ENCODE measurements around the gene CPT2.
"Not testable (repeated sequence)": the region's sequence is repeated elsewhere in the genome, so short reads cannot be mapped to it uniquely, and the experiment has no call there.

CPT2 gene

DNA sequence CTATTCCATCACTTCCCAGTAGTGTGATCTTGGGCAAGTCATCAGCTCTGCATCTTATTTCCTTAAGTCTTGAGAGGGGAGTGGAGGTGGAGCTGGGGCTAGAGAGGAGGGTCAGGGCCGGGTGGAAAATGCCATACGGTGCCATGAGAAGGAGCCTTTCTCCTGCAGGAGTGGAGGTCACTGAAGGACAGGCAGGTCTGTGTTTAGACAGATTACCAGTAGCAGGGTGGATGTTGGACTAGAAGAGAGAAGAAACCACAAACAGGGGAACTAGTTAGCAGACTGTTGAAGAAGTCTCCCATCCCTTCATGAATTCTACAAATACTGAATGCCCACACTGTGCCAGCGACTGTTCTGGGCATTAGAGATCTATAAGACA, 13.9 kb upstream of the CPT2 start:
- DNase-seq (ENCODE audit: low read depth) = no peak

DNA sequence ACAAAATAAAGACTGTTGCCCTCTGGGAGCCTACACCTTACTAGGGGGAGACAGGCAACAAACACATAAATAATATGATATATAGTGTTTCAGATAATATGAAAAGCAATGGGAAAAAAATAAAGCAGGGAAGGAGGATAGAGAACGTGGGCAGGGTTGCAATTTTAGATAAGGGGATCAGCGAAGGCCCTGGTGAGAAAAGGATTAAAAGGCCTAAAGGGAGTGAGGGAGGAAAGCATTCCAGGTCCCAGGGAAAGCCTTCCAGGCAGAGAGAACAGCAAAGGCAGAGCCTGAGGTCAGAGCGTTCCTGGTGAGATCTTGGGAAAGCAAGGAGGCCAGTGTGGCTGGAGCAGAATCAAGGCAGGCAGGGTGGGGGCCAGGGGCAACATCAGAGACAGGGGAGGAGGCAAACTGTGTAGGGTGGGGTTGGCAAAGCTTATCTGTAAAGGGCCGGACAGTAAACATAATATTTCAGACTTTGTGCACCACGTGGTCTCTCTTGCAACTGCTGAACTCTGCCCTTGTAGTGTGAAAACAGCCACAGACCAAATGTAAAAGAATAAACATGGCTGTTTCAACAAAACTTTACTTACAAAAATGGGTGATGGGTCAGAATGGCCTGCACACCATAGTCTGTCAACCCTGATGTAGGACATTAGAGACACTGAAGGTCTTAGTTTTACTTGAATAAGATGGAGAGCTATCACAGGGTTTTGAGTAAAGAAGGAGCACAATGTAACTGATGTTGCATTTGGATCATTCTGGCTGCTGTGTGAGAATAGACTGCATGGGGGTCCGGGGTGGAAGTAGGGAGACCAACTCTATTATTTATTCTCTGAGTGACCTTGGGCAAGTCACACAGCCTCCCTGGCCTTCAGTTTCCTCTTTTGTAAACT, 13.3 kb upstream of the CPT2 start:
- DNase-seq (ENCODE audit: low read depth) = no peak

- not testable (repeated sequence) for DNase-seq (ENCODE audit: low read depth)
Observed at GRCh38 chr1:53185955-53186297, 10.7 kb upstream of the CPT2 start.

DNA sequence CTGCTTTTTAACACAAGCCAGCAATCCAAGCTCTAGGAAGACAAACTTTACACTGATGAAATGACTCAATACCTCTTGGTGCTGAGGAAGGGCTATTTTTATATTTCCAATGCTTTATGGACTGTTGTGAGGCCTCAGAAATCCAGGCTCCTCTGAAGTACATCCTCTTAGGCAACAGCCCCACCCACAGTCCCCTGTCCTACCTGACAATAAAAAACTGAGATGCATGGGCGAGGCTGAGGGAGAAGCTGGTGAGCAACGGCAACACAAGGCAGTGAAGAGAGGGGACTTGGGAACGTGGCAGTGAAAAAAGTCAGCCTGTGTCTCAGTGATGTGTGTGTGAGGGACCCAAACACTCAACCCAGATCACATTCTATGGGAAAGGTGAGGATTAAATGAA, 10.1 kb upstream of the CPT2 start:
- no peak for DNase-seq (ENCODE audit: low read depth)

DNA sequence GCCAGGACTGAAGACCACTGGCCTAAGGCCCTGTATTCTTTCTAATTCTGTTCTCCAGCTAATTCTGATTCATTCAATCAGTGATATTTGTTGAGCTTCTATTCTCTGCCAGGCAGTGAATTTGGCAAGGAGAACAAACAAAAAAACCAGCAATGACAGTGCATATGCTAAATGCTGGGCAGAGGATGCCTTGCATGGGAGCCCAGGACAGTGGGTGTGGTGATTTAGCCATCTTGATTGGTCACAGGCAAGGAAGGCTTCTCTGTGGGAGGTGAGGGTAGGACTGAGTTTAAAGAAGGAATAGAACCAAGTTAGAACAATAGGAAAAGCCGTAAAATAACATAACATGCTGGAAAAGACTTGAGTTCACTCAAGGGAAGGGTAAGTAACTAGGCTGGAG, 9.2 kb upstream of the CPT2 start:
- DNase-seq (ENCODE audit: low read depth) = no peak

DNA sequence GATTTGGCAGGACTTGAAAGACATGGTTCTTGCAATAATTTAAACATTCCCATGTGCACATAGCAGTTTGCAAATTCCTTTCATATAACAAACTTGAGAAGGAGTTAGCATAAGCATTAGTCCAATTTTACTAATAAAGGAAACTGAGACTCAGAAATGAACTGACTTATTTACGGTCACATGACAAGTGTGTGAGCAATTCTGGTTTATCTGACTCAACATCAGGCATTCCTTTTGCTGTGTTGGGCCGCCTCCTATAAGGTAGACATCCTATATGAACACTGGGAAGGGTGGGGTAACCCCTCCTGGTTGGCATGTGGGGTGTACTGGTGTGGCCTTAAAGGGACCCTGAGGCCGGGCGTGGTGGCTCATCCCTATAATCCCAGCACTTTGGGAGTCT, 8.5 kb upstream of the CPT2 start:
- no peak for DNase-seq (ENCODE audit: low read depth)

DNA sequence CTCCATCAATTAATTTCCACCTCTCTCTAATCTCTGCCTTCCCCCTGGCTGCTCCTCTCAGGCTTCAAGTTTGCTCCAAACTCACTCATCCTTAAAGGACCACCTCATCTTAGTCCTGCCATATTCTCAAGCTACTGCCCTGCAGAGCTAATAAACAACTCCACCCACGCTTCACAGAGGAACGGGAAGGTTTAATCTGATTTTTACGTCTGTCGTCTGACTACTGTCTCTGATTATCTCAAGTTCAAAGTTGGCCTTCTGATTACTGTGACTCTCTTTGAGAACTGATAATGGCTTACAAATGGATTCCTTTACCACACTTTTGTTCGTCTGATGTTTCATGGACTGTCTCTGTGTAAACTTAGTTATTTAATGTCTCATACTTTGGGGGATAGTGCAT, 7.6 kb upstream of the CPT2 start:
- no peak for DNase-seq (ENCODE audit: low read depth)

- DNase-seq (ENCODE audit: low read depth) = no peak
Observed at GRCh38 chr1:53190210-53190611, 6.4 kb upstream of the CPT2 start.

- DNase-seq (ENCODE audit: low read depth) = no peak
Observed at GRCh38 chr1:53195246-53196016, 1.2 kb upstream of the CPT2 start.

GRCh38 chr1:53196017-53196484, 573 bp upstream of the CPT2 start:
- DNase-seq (ENCODE audit: low read depth) = no peak

DNA sequence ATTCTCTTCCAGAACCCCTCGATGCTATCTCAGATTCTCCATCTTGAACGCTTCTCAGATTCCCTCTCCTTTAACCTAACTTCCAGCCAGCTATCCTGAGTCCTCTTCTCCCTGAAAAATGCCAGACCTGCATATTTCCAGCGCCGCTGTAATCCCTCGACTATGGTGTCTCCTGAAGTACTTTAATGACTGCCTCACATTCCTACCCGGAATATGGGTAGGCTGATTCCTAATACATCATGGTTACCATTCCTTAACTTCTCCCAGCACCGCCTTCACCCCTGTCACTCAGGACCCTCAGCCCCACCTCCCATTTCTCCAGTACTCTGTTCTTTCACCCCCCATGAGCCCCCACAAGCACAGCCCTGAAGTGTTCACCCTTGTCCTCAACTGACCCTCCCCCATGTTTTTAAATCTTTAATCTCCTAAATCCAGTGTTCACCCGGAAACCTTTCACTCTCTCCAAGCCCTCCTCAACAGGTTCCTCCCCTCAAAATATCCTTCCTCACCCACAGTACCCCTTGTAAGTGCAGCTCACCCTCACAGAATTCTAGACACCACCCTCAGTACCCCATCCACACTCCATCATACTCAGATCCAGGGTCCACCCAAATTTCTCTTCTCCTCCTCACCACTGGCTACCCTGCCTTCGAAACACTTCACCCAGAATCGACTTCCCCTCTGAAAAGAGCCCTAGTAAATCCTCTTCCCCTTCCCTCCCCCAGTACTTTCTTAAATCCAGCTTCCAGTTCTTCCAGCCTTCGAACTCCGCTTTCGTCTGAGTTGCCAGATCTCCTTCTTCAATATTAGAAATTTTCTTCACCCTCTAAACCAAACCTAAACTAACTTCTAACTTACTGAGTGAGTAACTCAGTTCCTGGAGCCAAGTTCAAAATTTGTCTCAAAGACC, 922 bp downstream of the CPT2 start:
- no peak for DNase-seq (ENCODE audit: low read depth)

GRCh38 chr1:53198241-53198651, 1.6 kb downstream of the CPT2 start:
- peak; percentile 82 for DNase-seq (ENCODE audit: low read depth)

DNA sequence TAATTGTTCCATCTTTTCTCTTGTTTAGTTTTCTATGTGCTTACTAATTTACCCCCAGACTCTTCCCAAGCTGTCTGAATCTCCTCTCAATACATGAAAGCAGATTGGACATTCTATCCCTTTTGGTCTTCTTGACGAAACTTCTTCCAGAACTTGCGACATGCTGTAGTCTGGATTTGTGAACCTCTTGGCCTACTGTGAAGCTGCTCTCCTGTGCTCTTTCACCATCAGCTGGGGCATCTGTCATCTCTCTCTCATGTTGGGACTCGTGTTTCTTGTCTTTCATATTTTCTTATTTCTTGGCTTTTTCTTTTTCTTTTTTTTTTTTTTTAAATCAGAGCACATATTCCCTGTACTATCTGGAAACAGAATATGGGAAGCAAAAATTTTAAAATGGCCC, 6.8 kb downstream of the CPT2 start:
- DNase-seq (ENCODE audit: low read depth) = no peak

GRCh38 chr1:53205496-53205895, 8.9 kb downstream of the CPT2 start:
- not testable (repeated sequence) for DNase-seq (ENCODE audit: low read depth)

DNA sequence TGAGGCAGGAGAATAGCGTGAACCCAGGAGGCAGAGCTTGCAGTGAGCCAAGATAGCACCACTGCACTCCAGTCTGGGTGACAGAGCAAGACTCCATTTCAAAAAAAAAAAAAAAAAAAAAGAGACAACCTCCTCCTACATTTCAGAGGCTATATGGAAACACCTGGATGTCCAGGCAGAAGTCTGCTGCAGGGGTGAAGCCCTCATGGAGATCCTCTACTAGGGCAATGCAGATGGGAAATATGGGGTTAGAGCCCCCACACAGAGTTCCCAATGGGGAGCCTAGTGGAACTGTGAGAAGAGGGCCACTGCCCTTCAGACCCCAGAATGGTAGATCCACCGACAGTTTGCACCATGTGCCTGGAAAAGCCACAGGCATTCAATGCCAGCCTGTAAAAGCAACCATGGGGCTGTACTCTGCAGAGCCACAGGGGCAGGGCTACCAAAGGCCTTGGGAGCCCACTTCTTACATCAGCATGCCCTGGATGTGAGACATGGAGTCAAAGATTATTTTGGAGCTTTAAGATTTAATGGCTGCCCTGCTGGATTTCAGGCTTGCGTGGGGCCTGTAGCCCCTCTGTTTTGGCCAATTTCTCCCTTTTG, 9.6 kb downstream of the CPT2 start:
- not testable (repeated sequence) for DNase-seq (ENCODE audit: low read depth)

DNA sequence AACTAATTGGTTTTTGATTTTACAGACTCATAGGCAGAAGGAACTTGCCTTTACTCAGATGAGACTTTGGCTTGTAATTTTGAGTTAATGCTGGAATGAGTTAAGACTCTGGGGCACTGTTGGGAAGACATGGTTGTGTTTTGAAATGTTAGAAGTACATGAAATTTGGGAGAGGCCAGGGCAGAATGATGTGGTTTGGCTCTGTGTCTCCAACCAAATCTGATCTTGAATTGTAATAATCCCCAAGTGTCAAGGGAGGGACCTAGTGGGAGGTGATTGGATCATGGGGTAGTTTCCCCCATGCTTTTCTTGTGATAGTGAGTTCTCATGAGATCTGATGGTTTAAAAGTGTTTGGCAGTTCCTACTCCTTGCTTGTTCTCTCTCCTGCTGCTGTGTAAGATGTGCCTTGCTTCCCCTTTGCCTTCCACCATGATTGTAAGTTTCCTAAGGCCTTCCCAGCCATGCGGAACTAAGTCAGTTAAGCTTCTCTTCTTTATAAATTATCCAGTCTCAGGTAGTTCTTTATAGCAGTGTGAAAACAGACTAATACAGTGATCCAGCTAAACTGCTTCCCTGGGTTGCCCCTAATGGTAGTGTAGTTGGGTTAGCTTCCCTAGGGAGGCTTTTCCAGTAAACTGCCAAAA, 10.2 kb downstream of the CPT2 start:
- DNase-seq (ENCODE audit: low read depth) = no peak

DNA sequence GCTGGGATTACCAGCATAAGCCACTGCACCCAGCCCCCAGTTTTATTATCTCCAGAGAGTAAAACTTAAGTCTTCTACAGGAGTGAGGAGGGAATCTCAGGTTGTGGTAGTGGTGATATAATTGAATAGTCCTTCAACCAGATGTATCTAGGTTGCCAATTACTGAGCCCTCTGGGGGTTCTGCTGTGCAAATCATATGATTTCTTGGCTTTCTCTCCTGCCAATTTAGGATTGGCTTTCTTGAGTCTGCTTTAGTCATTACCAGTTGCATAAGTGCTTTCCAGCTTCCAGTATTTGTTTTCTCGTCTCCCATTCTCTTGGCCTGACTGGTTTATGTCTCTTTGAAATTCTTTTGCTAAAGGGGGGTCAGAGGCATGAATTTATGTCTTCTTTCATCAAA, 11.1 kb downstream of the CPT2 start:
- peak; percentile 60 for DNase-seq (ENCODE audit: low read depth)

DNA sequence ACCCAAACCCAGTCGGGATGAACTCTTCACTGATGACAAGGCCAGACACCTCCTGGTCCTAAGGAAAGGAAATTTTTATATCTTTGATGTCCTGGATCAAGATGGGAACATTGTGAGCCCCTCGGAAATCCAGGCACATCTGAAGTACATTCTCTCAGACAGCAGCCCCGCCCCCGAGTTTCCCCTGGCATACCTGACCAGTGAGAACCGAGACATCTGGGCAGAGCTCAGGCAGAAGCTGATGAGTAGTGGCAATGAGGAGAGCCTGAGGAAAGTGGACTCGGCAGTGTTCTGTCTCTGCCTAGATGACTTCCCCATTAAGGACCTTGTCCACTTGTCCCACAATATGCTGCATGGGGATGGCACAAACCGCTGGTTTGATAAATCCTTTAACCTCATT, 13.7 kb downstream of the CPT2 start:
- DNase-seq (ENCODE audit: low read depth) = no peak

DNA sequence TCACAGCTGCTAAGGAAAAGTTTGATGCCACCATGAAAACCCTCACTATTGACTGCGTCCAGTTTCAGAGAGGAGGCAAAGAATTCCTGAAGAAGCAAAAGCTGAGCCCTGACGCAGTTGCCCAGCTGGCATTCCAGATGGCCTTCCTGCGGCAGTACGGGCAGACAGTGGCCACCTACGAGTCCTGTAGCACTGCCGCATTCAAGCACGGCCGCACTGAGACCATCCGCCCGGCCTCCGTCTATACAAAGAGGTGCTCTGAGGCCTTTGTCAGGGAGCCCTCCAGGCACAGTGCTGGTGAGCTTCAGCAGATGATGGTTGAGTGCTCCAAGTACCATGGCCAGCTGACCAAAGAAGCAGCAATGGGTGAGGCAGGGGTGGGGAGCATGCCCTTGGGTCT, 14.3 kb downstream of the CPT2 start:
- no peak for DNase-seq (ENCODE audit: low read depth)

GRCh38 chr1:53214376-53214940, 17.8 kb downstream of the CPT2 start:
- no peak for DNase-seq (ENCODE audit: low read depth)

DNA sequence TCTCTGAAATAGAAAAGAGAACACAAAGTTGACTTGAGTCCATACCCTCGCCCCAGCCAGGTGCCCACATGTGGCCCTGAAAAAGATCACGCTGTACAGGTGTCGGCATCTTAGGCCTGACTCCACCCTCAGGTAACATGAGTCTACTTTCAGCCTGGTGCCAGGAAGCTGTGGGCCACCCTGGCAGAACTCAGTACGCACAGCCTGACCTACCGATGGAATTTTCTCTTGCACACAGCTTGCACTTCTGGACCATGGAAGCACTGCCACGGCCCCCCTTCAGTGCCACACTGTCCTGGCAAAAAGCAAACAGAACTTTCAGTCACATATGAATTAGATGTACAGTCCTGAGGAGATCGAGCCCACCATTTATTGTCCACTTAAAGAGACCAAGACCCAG, 21.6 kb downstream of the CPT2 start:
- no peak for DNase-seq (ENCODE audit: low read depth)

Measured in fibroblast of the conjunctiva (primary cell).